KG1 (cell line): ENCODE results near the gene CNTN3.

ENCODE experiments used
- DNase-seq: peaks from one replicate; lab custom pipeline; 2025; lab: John Stamatoyannopoulos, UW

Gene CNTN3

GRCh38 chr3:74614107-74614967 is at the start of gene CNTN3:
CNTN3 (minus strand) TSS chr3:74614659; CDS start chr3:74521112, 93,547 bp downstream.
- no peak for DNase-seq

GRCh38 chr3:74663178-74663577 is 48.7 kb upstream of the CNTN3 start:
- DNase-seq = no peak

GRCh38 chr3:74661672-74662071 is 47.2 kb upstream of the CNTN3 start:
- DNase-seq = no peak

- no peak for DNase-seq
These were observed 37.4 kb upstream of the CNTN3 start for GRCh38 chr3:74651885-74652284.

- no peak for DNase-seq
These were observed 36.8 kb upstream of the CNTN3 start for GRCh38 chr3:74651292-74651691.

GRCh38 chr3:74648107-74648506 is 33.6 kb upstream of the CNTN3 start:
- no peak for DNase-seq

- DNase-seq = no peak
These were observed 31.6 kb upstream of the CNTN3 start for GRCh38 chr3:74646094-74646493.

- DNase-seq = no peak
These were observed 29.2 kb upstream of the CNTN3 start for GRCh38 chr3:74643636-74644035.

GRCh38 chr3:74642876-74643275 is 28.4 kb upstream of the CNTN3 start:
- no peak for DNase-seq

GRCh38 chr3:74640211-74640610 is 25.8 kb upstream of the CNTN3 start:
- no peak for DNase-seq

GRCh38 chr3:74639681-74640080 is 25.2 kb upstream of the CNTN3 start:
- DNase-seq = no peak

GRCh38 chr3:74636981-74637380 is 22.5 kb upstream of the CNTN3 start:
- no peak for DNase-seq

GRCh38 chr3:74633021-74633420 is 18.6 kb upstream of the CNTN3 start:
- DNase-seq = no peak

- no peak for DNase-seq
These were observed 17.1 kb upstream of the CNTN3 start for GRCh38 chr3:74631351-74632140.

- DNase-seq = no peak
These were observed 16.1 kb upstream of the CNTN3 start for GRCh38 chr3:74630602-74631001.

GRCh38 chr3:74626011-74626410 is 11.6 kb upstream of the CNTN3 start:
- DNase-seq = no peak

- DNase-seq = no peak
These were observed 9.8 kb upstream of the CNTN3 start for GRCh38 chr3:74624301-74624700.

- DNase-seq = no peak
These were observed 8.9 kb upstream of the CNTN3 start for GRCh38 chr3:74623261-74623836.

GRCh38 chr3:74621581-74621980 is 7.1 kb upstream of the CNTN3 start:
- no peak for DNase-seq

GRCh38 chr3:74617776-74618175 is 3.3 kb upstream of the CNTN3 start:
- no peak for DNase-seq

- no peak for DNase-seq
These were observed 845 bp downstream of the CNTN3 start for GRCh38 chr3:74613521-74614106.

GRCh38 chr3:74613060-74613459 is 1.4 kb downstream of the CNTN3 start:
- no peak for DNase-seq
